EL (cell line): ENCODE data around the gene OR10C1.
A peak's percentile ranks its signal among the peaks of the same experiment; 100 is the strongest.
"Not testable (repeated sequence)": the region's sequence is repeated elsewhere in the genome, so short reads cannot be mapped to it uniquely, and the experiment has no call there.

ENCODE experiments used
- DNase-seq: peaks from one replicate; pipeline ENCODE4 v3.0.0-alpha.2; 2016

OR10C1 gene

GRCh38 chr6:29439006-29439405, at the start of gene OR10C1:
OR10C1 (plus strand) TSS chr6:29439306; CDS start chr6:29440016, 710 bp downstream.
- DNase-seq, result no peak

DNA sequence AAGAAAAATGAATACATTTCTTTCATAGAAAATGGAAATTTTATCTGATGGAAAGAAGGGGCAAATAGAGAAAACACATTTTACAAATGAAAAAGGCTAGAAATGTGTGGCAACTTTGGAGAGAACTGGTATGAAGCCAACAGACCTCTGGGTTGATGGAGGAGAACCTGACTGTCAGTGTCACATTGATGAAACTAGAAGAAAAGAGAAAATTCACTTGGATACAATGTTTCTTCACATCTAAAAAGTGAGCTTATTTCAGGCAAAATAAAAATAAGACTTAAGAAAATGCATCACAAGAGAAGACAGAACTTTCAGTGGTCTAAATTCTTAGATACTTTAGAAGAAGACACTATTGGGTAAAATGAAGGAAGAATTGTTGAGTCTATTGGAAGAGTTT, 43.8 kb upstream of the OR10C1 start, which contains the start of gene OR12D2:
TSS of gene OR12D2 (plus strand) at position 301 of the 400 bp plus-strand sequence. CDS start 1,069 bp downstream, outside the sequence.
- DNase-seq, result no peak

DNA sequence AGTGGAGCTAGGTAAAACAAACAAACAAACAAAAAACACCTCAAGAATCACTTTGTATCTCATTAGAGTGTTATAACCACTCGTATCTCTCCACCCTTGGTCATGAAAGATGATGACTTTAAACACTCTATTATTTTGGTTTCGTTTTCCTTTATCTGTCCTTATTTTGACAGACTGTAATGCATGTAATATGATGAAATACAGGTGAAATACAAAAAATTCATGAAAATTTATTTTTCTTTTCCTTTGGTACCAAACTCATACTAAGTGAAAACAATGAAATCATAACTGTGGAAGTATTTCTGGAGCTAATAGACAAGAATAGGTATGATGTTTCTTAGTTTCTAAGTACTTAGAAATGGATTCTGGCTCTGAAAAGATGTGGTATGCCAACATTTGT, 39.6 kb upstream of the OR10C1 start:
- no peak for DNase-seq

DNA sequence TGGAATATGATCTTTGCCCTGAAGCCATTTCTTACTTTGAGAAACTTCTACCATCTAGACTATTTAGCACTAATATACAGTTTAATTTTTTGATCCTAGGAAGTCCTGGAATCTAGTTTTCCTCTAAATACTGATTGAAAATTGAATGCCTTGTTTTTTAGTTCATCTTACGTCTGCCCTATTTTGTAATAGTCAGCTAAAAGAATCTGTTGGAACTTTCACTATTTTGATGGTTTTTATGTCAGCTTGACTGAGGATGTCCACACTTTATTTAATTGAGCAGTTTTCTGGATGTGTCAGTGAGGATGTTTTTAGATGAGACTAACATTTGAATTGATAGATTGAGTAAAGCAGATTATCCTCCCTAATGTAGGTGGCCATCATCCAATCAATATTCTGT, 35.3 kb upstream of the OR10C1 start:
- DNase-seq, result no peak

- peak; percentile 21 for DNase-seq
Observed at GRCh38 chr6:29414588-29414987, 24.5 kb upstream of the OR10C1 start, which contains the start of gene OR12D1. OR12D1 (plus strand) TSS chr6:29414928.

DNA sequence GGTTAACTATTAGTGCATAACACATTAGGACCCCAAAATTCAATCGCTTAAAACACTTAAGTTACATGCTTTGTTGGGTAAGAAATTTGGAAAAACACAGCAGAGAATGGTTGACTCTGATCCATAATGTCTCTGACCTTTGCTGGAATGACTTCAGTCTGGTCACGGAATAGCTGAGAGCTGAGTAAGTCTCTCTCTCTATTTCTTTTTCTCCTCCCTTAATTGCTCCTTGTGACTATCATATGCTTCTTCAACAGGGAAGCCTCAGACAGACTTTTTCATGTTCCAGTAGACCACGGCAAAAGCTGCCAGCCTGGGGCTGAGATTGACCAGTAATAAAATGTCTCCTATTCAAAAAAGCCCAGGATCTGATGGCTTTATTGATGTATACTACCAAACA, 19.6 kb upstream of the OR10C1 start:
- DNase-seq, result peak; percentile 72

- DNase-seq, result peak; percentile 13
Observed at GRCh38 chr6:29424168-29424567, 14.9 kb upstream of the OR10C1 start.

- peak; percentile 26 for DNase-seq
Observed at GRCh38 chr6:29424575-29424974, 14.5 kb upstream of the OR10C1 start.

DNA sequence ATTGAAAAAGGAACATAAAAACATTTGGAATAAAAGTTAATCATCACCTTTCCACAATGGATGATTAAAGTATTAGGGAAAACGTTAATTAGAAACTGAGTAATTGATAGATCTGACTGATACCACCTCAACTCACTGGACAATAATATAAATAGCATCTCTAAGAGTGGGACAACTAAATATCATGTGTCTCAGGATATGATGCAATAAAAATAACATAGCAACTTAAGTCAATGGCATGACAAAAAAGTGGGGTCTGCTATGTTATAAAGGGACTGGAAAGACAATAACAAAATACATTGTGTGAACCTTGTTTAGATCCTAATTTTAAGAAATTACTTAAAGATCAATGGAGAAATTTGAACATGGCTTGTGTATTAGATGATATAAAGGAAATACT, 14.0 kb upstream of the OR10C1 start:
- no peak for DNase-seq

DNA sequence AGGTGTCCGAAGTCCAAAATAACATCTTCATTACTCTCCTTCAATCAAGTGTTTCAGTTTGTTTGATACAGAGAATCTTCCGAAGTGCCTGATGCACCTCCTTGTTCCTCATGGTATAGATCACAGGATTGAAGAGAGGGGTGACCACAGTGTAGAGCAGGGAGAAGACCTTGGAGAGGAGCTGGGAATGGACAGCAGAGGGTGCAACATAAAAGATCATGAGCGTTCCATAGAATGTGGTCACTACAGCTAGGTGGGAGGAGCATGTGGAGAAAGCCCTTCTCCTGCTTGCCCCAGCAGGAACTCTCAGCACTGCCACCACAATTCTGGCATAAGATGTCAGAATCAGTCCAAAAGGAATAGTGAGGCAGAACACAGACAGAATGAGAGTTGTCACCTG, 12.5 kb upstream of the OR10C1 start:
- DNase-seq, result peak; percentile 38

DNA sequence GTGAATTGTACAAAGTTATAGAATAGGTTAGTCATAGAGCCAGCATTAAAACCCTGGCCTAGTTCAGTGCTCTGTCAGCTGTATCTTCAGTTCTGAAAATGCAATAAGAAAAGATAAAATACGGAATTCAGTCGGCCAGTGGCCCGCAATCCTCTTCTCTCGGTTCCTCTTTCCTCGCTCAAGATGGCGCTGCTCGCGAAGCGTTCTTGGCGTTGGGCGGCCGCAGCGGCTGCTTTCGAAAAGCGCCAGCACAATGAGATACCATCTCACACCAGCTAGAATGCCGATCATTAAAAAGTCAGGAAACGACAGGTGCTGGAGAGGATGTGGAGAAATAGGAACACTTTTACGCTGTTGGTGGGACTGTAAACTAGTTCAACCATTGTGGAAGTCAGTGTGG, 2.4 kb upstream of the OR10C1 start:
- not testable (repeated sequence) for DNase-seq

- no peak for DNase-seq
Observed at GRCh38 chr6:29442719-29443118, 3.6 kb downstream of the OR10C1 start.

DNA sequence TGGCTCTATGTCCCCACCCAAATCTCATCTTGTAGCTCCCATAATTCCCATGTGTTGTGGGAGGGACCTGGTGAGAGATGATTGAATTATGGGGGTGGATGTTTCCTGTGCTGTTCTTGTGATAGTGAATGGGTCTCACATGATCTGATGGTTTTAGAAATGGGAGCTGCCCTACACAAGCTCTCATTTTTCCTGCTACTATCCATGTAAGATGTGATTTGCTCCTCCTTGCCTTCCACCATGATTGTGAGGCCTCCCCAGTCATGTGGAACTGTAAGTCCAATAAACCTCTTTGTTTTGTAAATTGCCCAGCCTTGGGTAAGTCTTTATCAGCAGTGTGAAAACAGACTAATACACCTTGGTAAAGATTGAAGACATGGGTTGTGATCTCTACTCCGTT, 4.9 kb downstream of the OR10C1 start:
- DNase-seq, result not testable (repeated sequence)

DNA sequence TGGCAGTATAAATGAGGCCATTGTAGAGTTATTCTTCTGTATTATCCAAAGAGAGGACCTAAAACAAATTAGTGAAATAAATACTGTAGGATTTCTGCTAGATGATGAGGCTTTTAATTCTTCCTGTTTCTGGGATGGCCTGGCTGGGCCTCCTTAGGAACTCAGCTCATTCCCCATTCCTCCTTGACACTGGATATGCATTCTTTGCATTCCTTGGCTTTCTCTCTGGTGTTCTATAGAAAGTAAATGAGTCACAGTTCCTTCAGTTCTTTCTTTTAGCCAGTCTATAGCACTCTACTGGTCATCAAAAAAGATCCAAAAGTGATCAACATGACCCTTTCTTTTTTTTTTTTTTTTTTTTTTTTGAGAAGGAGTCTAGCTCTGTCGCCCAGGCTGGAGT, 8.6 kb downstream of the OR10C1 start:
- DNase-seq, result peak; percentile 91

DNA sequence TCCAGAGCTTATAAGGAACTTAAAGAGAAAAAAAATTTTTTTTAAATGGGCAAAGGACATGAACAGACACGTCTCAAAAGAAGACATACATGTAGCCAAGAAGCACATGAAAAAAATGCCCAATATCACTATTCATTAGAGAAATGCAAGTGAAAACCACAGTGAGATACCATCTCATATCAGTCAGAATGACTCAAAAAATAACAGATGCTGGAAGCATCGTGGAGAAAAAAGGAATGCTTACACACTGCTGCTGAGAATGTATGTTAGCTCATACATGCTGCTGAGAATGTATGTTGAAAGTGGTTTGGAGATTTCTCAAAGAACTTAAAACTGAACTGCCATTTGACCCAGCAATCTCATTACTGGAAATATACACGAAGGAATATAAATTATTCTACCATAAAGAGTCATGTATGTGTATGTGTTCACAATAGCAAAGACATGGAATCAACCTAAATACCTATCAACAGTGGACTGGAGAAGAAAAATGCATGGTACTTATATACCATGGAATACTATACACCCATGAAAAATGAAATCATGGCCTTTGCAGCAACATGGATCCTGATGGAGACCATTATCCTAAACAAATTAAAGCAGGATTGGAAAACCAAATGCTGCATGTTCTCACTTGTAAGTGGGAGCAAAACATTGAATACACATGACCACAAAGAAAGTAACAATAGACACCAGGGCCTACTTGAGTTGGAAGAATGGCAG, 12.5 kb downstream of the OR10C1 start:
- peak; percentile 91 for DNase-seq

DNA sequence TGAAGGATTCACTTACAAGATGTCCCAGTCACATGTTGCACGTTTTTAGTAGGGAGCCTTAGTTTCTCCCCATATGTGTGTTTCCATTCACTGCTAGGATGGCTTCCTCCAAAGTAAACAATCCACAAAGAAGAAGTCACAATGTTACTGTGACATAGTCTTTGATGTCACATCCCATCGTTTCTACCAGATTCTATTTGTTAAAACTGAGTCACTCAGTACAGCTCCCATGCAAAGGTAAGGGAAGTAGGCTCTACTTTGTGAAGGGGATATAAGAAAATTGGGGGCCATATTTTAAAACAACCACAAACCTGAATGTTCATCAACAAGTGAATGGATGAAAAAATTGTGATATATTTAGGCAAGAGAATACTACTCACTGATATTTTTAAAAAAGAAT, 17.9 kb downstream of the OR10C1 start, which contains the start of the genes OR11A1 and OR2H1:
TSS of gene OR11A1 (minus strand) at position 101 of the 400 bp plus-strand sequence. CDS start 29,430 bp downstream, outside the sequence.
TSS of gene OR2H1 (plus strand) at position 185 of the 400 bp plus-strand sequence. CDS start 4,615 bp downstream, outside the sequence.
- DNase-seq, result no peak

DNA sequence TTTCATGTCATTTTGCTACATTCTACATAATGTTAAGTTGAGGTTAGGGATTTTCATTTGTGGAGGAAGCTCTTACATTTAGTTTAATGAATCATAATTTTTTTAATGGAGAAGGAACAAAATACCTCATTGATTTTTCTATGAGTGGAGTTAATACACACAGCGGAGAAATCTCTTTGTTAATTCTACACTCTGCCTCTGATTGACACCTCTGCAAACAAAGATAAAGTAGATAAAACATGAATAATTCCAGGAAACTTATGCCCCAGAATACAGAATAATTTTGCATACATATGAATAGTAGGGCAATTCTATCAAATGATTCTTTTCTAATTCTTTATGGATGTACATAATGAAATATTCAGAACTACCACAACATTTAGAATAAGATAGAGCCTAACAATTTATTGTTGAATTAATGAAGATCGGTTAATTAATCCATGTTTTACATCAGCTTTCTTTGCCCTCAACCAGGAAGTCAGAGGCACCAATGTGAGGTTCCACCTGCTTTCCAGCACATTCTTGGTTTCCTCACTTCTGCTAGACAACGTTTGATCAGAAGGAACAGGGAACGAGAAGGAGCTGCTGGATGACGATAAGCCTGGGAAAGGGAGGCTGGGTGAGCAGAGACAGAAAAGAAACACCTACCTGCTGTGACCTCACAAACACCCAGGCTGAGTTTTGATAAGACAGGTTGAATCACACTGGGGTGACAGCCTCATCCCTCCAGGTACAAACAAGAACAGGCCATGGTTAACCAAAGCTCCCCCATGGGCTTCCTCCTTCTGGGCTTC, 22.1 kb downstream of the OR10C1 start:
- DNase-seq, result no peak

GRCh38 chr6:29462022-29462421, 22.9 kb downstream of the OR10C1 start:
- no peak for DNase-seq

DNA sequence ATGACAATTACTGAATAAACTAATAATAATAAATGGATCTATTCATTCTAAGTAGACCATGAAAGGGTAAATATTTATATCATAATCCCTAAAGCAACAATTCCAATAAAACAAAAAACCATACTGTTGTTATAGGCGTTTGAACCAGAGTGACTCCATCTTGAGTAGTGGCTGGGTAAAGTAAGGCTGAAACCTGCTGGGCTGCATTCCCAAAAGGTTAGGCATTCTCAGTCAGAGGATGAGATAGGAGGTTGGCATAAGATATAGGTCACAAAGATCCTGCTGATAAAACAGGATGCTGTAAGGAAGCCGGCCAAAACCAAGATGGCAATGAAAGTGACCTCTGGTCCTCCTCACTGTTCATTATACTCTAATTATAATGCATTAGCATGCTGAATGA, 26.2 kb downstream of the OR10C1 start:
- no peak for DNase-seq

DNA sequence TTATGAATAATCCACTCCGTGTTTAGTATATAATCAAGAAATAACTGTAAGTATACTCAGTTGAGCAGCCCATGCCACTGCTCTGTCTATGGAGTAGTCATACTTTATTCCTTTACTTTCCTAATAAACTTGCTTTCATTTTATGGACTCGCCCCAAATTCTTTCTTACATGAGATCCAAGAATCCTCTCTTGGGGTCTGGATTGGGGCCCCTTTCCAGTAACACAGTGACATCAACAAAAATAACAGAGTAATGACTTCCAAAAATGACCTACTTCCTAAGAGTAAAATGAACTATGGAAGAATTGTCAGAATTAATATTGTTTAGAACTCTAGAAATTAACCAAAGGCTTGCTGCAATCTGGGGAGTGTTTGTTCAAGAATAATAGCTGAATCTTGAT, 26.7 kb downstream of the OR10C1 start:
- no peak for DNase-seq

- DNase-seq, result no peak
Observed at GRCh38 chr6:29466241-29466640, 27.1 kb downstream of the OR10C1 start.

GRCh38 chr6:29474996-29475395, 35.9 kb downstream of the OR10C1 start:
- DNase-seq, result peak; percentile 31

GRCh38 chr6:29477923-29478450, 38.9 kb downstream of the OR10C1 start:
- DNase-seq, result no peak

DNA sequence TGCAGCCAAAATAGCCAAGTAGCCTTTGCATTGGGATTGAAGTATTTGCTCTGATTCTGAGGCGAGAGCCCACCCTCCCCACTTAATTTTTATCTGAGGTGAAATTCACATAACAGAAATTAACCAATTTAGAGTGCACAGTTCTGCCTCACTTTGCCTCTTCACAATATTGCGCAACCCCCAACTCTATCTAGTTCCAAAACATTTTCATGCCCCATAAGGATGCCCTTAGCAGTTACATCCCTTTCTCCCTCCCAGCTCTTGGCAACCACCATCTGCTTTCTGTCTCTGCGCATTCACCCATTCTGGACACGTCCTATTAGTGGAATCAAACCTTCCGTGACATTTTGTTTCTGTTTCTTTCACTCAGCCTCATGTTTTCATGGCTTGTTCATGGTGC, 39.6 kb downstream of the OR10C1 start:
- no peak for DNase-seq
